HG03460 (cell line): Measurements from ENCODE around the gene XPO6.

ENCODE experiments used
- ATAC-seq: cut with Tn5 transposase; IDR thresholded peaks from one replicate; pipeline ENCODE4 v1.9.1; 2021; ENCODE audit not compliant: unreplicated experiment

Gene XPO6

GRCh38 chr16:28184625-28185024 is 27.1 kb downstream of the XPO6 start:
- ATAC-seq = no peak

GRCh38 chr16:28183930-28184329 is 27.8 kb downstream of the XPO6 start:
- ATAC-seq = no peak

GRCh38 chr16:28183484-28183883 is 28.3 kb downstream of the XPO6 start:
- no peak for ATAC-seq

DNA sequence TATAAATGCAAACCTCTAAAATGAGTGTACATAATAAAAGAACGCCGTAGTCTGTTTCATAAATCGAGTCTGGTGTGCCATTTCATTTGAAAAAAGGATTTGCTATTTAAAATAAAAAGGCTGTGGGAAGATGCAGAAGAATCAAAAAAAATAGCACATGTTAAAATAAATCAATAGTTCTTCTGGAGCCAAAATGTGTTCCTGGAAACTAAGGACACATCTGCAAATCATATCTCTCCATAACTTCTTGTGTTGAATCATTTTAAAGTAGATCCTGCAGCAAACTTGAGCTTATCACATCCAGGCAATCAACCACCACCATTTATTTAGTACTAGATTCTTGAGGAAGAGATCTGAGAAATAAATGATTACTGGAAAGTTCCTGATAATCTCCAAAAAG is 29.0 kb downstream of the XPO6 start:
- ATAC-seq = no peak

DNA sequence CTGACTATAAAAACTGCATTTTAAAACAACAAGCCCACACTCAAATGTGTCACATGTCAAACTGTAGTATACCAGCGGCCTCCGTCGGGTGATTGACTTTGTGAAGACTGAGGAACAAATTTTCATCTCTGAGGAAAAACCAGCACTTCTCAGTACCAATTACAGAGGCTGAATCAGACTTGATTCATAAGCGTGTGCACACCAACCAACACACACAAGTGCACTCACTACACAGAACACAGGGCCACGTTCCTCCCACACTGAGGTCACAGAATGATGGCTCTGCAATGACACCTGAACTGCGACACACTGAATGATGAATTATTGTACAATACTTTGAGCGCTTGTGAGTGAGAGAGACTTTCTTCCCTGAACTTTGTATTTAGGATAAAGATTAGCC is 29.6 kb downstream of the XPO6 start:
- no peak for ATAC-seq

- no peak for ATAC-seq
Measured at GRCh38 chr16:28181515-28181914, 30.2 kb downstream of the XPO6 start.

DNA sequence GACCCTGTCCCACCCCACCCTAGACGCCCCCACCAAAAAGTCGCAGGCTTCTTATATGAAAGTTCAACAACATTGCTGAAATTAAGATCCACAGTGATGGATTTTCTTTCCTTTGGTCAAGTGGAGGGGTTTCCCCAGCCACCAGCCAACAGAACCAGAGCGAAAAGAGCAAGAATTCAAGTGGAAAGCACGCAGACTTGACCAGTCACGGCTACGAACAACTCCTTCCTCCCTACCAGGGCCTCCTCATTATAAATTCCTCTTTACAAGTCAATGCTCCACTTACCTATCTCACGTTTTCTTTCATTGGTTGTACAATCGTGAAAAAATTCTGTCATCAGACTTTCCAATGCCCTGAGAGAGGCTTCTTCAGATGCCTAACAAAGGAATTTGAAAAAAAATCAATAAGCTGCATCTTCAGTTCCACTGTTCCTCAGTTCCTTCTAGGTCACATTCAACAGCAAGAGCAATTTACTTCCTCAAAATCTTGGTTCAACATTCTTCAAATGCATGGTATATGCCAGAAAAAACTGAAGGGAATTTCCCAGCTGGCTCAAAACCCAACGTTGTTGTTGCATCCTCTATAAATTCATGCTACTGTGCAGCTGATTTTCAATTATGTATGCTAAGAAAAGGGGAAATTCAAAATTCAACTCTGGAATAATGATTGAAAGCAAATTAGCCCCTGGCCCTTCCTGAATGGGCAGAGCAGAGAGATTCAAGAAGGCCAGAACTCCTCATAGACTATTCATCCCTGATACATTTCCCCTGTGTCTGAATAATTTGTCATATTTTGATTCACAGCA is 30.9 kb downstream of the XPO6 start:
- no peak for ATAC-seq

DNA sequence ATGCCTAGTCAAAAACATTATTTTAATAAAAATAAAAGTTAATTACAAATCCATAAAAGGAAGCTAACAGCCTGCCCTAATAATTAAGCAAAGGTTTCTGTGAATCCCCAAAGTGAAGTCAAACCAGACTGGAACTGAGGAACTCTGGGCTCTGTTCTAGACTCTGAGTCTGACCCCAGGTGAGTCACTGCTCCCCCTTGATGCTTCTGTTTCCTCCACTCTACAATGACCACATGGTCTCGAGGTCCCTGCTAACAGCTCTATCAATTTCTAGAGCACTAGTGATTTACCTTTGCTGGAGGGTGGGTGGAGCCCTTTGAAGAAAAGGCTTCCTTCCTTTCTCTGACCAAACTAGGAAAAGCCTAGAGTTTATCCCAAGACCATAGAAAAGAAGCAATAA is 32.4 kb downstream of the XPO6 start:
- no peak for ATAC-seq

DNA sequence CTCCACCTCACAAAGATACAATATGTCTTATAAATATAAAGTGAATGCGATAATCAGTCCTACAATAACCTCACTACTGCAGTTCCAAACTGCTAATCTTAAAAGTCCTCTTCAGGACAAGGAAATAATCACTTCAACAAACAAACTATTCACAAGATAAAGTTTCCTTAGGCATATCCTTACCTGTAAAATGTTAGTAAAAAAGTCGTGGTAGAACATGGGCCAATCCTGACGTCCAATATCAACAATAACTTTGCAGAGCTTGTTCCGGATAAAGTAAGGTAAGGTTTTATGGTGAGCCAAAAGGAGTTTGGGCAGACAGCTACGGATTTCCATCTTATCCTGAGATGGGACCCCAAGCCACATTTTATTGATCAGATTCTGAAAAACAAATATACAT is 36.0 kb downstream of the XPO6 start:
- ATAC-seq = no peak

GRCh38 chr16:28172336-28172735 is 39.4 kb downstream of the XPO6 start:
- no peak for ATAC-seq

- ATAC-seq = no peak
Measured at GRCh38 chr16:28171816-28172215, 39.9 kb downstream of the XPO6 start.

GRCh38 chr16:28168991-28169554 is 42.7 kb downstream of the XPO6 start:
- no peak for ATAC-seq

- ATAC-seq = no peak
Measured at GRCh38 chr16:28167730-28168129, 44.0 kb downstream of the XPO6 start.

GRCh38 chr16:28167221-28167620 is 44.5 kb downstream of the XPO6 start:
- no peak for ATAC-seq

DNA sequence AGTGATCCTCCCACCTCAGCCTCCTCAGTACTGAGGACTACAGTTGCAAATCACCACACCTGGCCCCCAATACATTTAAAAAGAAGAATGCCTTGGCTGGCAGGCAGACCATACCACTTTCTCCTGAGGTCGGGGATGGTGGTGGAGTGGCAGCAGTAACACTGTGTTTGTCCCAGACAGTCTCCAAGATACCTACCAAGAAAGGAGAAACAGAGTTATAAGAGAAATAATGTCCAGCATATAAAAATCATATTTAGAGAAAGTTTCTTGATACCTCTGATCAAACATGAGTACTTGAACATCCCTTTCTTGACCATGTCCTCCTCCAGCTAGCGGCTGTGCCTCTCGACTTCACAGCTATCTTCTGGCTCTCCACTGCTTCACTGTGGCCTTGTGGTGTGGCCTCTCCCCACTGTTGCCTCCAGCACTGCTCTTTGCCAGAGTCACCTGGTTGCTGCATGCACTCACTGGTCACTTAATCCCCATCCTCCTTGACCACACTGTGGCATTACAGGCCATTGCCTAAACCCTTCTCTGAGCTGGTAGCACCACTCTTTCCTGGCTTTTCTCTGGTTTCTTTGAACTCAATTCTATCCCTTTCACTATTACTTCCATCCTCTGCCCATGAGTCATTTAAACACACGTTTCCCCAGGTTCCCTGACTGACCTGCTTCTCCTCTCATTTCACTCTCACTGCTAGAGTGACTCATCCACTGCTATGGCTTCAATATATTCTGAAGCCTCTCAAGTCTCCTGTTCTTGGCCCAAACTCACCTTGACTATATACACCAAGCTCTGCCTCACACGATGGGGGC is 45.2 kb downstream of the XPO6 start:
- no peak for ATAC-seq

DNA sequence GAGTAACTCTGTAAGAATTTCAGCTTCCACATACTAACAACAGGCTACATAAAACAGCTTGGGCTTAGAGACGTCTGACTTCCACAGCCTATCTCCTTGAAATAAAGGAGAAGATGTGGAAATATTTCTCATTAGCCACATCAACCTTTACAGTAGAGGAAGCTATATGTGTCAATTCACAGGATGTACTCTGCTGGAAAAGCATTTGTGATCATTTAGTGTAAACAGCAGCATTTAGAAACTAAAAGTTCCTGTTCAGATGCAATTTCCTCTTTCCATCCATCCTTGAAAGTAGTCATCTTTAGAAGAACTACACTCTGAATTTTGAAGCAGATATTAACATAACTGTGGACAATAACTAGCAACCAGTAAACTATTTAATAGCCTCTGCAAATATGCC is 46.2 kb downstream of the XPO6 start:
- ATAC-seq = no peak

- no peak for ATAC-seq
Measured at GRCh38 chr16:28164140-28164539, 47.6 kb downstream of the XPO6 start.

DNA sequence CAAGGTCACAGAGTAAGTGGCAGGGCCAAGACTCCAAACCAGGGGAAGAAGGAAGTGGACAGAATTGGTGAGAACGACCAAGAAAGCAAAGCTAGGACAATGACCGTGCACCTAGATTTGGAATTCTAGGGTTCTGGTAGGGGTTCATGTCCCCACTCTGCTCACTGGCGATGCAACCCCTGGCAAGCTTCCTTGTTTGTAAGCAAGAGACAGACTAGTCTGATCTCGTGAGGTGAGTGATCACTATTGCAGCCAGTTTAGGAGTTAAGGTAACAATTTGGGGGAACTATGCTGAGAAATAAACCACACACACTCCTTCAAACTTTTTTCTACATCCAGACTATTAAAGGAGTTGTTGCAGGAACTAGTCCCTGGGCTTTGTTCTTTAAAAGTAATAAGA is 48.1 kb downstream of the XPO6 start:
- no peak for ATAC-seq

DNA sequence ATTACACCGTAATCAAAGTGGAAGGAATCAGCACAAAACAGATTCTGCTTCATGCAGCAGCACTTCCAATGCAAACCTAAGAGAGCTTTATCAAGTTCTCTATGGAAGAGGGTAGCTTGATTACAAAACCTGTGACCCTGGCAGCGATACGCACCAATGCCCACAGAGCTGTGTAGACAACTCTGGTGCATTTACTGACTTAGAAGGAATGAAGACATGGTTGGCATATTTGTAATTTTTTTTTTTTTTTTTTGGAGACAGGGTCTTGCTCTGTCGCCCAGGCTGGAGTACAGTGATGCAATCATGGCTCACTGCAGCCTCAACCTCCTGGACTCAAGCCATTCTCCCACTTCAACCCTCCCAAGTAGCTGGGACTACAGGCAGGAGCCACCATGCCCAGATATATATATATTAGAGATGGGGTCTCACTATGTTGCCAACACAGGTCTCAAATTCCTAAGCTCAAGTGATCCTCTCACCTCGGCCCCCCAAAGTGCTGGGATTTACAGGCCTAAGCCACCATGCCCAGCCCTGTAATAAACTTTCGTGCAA is 49.4 kb downstream of the XPO6 start:
- no peak for ATAC-seq

DNA sequence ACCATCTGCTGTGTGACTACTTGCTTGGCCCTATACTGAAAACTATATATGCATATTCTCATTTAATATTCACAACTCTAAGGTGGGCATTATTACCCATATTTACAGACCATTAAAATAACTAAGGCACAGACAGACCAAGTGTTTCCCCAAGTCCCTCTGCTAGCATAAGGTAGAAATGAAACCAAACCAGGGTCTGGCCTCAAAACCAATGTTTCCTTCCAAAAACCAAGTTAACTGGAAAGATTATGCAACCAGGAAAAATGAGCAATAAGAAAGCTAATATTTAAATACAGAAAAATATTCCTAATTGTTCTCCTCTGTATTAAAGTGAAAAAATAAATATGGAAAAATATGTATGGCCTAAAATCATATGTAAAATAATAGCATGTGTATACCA is 50.1 kb downstream of the XPO6 start:
- no peak for ATAC-seq

GRCh38 chr16:28158136-28158535 is 53.6 kb downstream of the XPO6 start:
- no peak for ATAC-seq
